ENCODE data around the gene KDSR. TPM values are rescaled to one million over a fixed set of nuclear protein-coding genes. Genes with fewer than 3 reads are reported as not detected.
"Not testable (repeated sequence)": the region's sequence is repeated elsewhere in the genome, so short reads cannot be mapped to it uniquely, and the experiment has no call there.

The KDSR gene
- total RNA-seq, 2 experiments from 2014 or later: 34.6 to 48.4 TPM

DNA sequence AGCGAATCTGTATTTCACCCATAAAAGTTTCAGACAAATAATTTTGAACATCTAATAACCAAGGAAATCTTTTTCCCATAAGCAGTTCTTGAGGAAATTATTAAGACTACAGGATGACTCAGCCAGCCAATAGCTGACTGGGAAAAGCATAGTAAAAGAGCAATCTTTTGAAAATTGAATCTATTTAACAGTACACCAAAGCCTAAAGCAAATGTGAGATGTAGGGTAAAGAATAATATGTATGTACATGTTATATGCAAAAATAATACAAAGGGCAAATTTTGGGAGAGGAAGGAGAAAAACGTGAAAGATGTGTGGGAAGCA lies 12.6 kb upstream of the KDSR start:
- no peak overlapping the region for H3K4me3 Mint-ChIP-seq
- H3K36me3 Mint-ChIP-seq: peaks cover 15% of the 10 kb centered on the region
- no peak for ATAC-seq
- no peaks in the 10 kb centered on the region for H3K27me3 Mint-ChIP-seq
- CTCF ChIA-PET: no interaction called here
- peaks cover 31% of the 10 kb centered on the region for H3K4me1 Mint-ChIP-seq
- H3K27ac Mint-ChIP-seq: no peak overlapping the region
- no peaks in the 10 kb centered on the region for H3K9me3 Mint-ChIP-seq (ENCODE audit: low read depth)
- DNase-seq: no peak

GRCh38 chr18:63378919-63379638 lies 12.1 kb upstream of the KDSR start:
- no peaks in the 10 kb centered on the region for H3K27me3 Mint-ChIP-seq
- peaks cover 31% of the 10 kb centered on the region for H3K4me1 Mint-ChIP-seq
- DNase-seq (no peak), ATAC-seq (peak; percentile 76)
- peak overlapping the region; percentile 44 for H3K4me3 Mint-ChIP-seq
- CTCF ChIA-PET: no interaction called here
- no peaks in the 10 kb centered on the region for H3K9me3 Mint-ChIP-seq (ENCODE audit: low read depth)
- peak overlapping the region; percentile 55 for H3K27ac Mint-ChIP-seq
- peaks cover 15% of the 10 kb centered on the region for H3K36me3 Mint-ChIP-seq

- Mint-ChIP-seq H3K27me3 (no peaks in the 10 kb centered on the region), H3K4me1 (peaks cover 31% of the 10 kb centered on the region), H3K4me3 (no peak overlapping the region), H3K9me3 (ENCODE audit: low read depth) (no peaks in the 10 kb centered on the region), H3K27ac (no peak overlapping the region), H3K36me3 (peaks cover 6% of the 10 kb centered on the region)
- DNase-seq (no peak), ATAC-seq (no peak)
- CTCF ChIA-PET: no interaction called here
Observed at GRCh38 chr18:63377275-63377980, 10.4 kb upstream of the KDSR start.

- ATAC-seq (no peak), DNase-seq (no peak)
- Mint-ChIP-seq H3K27me3 (no peaks in the 10 kb centered on the region), H3K9me3 (ENCODE audit: low read depth) (no peaks in the 10 kb centered on the region), H3K27ac (no peak overlapping the region), H3K4me1 (peaks cover 31% of the 10 kb centered on the region), H3K4me3 (no peak overlapping the region), H3K36me3 (peaks cover 6% of the 10 kb centered on the region)
- CTCF ChIA-PET: no interaction called here
Observed at GRCh38 chr18:63376538-63376937, 9.5 kb upstream of the KDSR start.

DNA sequence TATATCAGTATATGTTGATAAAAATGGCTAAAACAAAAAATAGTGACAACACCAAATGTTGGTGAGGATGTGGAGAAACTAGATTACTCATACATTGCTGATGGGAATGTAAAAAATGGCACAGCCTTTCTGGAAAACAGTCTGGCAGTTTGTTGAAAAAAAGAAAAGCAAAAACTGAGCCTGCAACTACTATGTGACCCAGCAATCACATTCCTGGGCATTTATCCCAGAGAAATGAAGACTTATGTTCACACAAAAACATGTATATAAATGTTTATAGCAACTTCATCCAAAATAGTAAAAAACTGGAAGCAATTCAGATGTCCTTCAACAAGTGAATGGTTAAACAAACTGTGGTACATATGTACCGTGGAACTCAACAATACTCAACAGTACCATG lies 7.5 kb upstream of the KDSR start:
- Mint-ChIP-seq H3K36me3 (peaks cover 12% of the 10 kb centered on the region), H3K27ac (no peak overlapping the region), H3K27me3 (no peaks in the 10 kb centered on the region), H3K4me3 (no peak overlapping the region), H3K4me1 (peaks cover 26% of the 10 kb centered on the region), H3K9me3 (ENCODE audit: low read depth) (peaks cover 4% of the 10 kb centered on the region)
- DNase-seq: no peak
- CTCF ChIA-PET: no interaction called here
- ATAC-seq: no peak

DNA sequence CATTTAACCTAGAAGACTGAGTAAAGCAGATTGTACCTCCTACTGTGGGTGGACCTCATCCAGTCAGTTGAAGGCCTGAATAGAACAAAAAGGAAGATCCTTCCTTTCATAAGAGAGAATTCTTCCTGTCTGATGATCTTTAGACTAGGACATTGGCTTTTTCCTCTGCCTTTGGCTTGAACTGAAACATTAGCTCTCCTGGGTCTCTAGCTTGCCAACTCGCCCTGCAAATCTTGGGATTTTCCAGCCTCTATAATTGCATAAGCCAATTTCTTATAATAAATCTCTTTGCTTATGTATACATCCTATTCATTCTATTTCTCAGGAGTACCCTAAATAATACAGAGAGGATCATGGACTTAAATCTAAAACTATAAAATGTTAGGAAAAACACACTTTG lies 6.2 kb upstream of the KDSR start:
- peaks cover 11% of the 10 kb centered on the region for H3K9me3 Mint-ChIP-seq (ENCODE audit: low read depth)
- H3K27me3 Mint-ChIP-seq: no peaks in the 10 kb centered on the region
- H3K36me3 Mint-ChIP-seq: peaks cover 23% of the 10 kb centered on the region
- DNase-seq (no peak), ATAC-seq (no peak)
- CTCF ChIA-PET: no interaction called here
- no peak overlapping the region for H3K4me3 Mint-ChIP-seq
- no peak overlapping the region for H3K27ac Mint-ChIP-seq
- peaks cover 21% of the 10 kb centered on the region for H3K4me1 Mint-ChIP-seq

- DNase-seq: no peak
- CTCF ChIA-PET: interaction anchor here (0.7 to 1.4 kb wide), 2 partner anchors 16 to 27 kb away, joined by 3 to 4 read pairs; no protein-coding TSS in a partner anchor
- Mint-ChIP-seq H3K36me3 (peaks cover 27% of the 10 kb centered on the region), H3K4me3 (peak overlapping the region; percentile 85), H3K9me3 (ENCODE audit: low read depth) (peaks cover 11% of the 10 kb centered on the region), H3K4me1 (peaks cover 36% of the 10 kb centered on the region), H3K27me3 (no peaks in the 10 kb centered on the region), H3K27ac (no peak overlapping the region)
- ATAC-seq: no peak
Observed at GRCh38 chr18:63368611-63369010, 1.6 kb upstream of the KDSR start.

DNA sequence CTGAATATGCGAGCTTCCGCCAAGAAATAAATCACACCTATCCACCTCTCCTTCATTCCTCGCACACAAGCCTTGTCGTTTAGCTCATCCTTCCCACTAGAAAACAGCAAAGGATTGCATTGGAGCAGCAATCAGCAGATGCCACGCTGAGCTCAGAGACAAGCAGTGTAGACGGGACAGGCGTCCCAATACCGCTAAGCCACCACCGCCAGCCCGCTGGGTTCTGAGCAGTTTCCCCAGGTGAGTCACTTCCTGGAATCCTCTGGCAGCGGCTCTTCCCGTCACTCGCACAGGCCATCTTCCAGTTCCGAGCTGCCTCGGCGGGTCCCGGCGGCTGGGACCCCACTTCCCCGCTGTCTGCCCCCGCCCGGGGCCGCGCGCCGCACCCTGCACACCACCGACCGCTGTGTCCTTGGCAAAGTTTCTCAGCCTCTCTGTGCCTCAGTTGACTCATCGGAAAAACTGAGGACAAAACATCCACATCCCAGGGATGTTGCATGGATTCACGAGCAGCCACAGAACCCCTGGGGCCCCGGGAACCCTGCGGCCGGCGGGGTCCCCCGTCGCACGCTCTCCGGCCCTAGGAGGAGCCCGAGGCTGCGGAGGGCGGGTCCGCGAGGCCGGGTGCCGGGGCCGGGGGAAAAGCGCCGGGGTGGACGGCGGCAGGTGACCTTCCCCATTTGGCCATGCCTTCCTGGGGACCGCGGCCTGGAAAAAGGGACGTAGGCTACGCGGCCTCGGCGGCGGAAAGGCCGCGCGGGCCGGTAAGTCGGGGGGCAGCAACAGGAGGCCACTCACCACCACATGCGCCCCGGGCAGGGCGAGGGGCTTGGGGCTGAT lies 573 bp downstream of the KDSR start:
- DNase-seq: peak; percentile 86
- CTCF ChIA-PET: interaction anchor here (0.8 to 4.4 kb wide), 11 partner anchors 15 to 91 kb away, joined by 3 to 22 read pairs (median 4); partner anchors contain the start of genes BCL2 and VPS4B
- Mint-ChIP-seq H3K27ac (peak overlapping the region; percentile 77), H3K36me3 (peaks cover 36% of the 10 kb centered on the region), H3K9me3 (ENCODE audit: low read depth) (peaks cover 11% of the 10 kb centered on the region), H3K27me3 (no peaks in the 10 kb centered on the region), H3K4me1 (peaks cover 39% of the 10 kb centered on the region), H3K4me3 (peak overlapping the region; percentile 85)
- ATAC-seq: peak; percentile 60

DNA sequence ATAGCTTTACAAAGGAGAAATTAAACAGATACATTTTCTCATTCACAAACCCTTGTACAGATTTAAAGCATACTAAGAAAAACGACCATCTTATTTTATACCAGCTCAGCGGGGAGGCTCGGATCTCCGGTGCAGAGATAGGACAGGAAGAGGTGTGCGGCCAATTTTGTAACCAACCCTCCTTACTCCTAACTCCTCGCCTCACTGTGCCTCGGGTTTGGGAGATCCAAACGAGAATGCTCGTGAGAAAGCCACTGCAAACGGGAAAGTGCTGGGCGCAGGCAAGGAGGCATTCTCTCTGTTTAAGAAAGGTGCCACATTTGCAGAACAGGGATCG lies 1.2 kb downstream of the KDSR start:
- Mint-ChIP-seq H3K4me1 (peaks cover 39% of the 10 kb centered on the region), H3K9me3 (ENCODE audit: low read depth) (peaks cover 11% of the 10 kb centered on the region), H3K27me3 (no peaks in the 10 kb centered on the region), H3K36me3 (peaks cover 39% of the 10 kb centered on the region), H3K27ac (peak overlapping the region; percentile 77), H3K4me3 (peak overlapping the region; percentile 85)
- peak; percentile 59 for DNase-seq
- CTCF ChIA-PET: interaction anchor here (0.8 to 4.4 kb wide), 10 partner anchors 16 to 92 kb away, joined by 3 to 22 read pairs (median 4); partner anchors contain the start of genes BCL2 and VPS4B
- ATAC-seq: peak; percentile 16

- no peak overlapping the region for H3K27ac Mint-ChIP-seq
- CTCF ChIA-PET: interaction anchor here (0.6 to 4.4 kb wide), 8 partner anchors 23 to 636 kb away, joined by 3 to 22 read pairs (median 4); no protein-coding TSS in a partner anchor
- H3K4me1 Mint-ChIP-seq: peaks cover 39% of the 10 kb centered on the region
- no peaks in the 10 kb centered on the region for H3K27me3 Mint-ChIP-seq
- ATAC-seq: no peak
- H3K36me3 Mint-ChIP-seq: peaks cover 33% of the 10 kb centered on the region
- peaks cover 4% of the 10 kb centered on the region for H3K9me3 Mint-ChIP-seq (ENCODE audit: low read depth)
- peak; percentile 70 for DNase-seq
- H3K4me3 Mint-ChIP-seq: no peak overlapping the region
Observed at GRCh38 chr18:63363951-63364350, 3.1 kb downstream of the KDSR start.

DNA sequence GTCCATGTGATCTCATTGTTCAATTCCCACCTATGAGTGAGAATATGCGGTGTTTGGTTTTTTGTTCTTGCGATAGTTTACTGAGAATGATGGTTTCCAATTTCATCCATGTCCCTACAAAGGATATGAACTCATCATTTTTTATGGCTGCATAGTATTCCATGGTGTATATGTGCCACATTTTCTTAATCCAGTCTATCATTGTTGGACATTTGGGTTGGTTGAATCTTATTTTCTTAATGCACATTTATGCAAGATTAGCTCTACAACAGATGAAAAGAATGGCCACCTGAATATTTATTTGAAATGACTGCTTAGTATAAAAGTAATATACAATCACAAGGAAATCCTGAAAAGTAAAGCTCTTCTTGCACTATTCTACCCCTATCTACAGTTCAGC lies 3.6 kb downstream of the KDSR start:
- not testable (repeated sequence) for DNase-seq
- CTCF ChIA-PET: interaction anchor here (0.6 to 4.4 kb wide), 7 partner anchors 22 to 635 kb away, joined by 3 to 22 read pairs (median 3); no protein-coding TSS in a partner anchor

GRCh38 chr18:63356272-63356896 lies 10.6 kb downstream of the KDSR start:
- Mint-ChIP-seq H3K27ac (no peak overlapping the region), H3K4me3 (no peak overlapping the region), H3K27me3 (no peaks in the 10 kb centered on the region), H3K36me3 (peaks cover 38% of the 10 kb centered on the region), H3K9me3 (ENCODE audit: low read depth) (no peaks in the 10 kb centered on the region), H3K4me1 (peaks cover 4% of the 10 kb centered on the region)
- DNase-seq (no peak), ATAC-seq (no peak)
- CTCF ChIA-PET: interaction anchor here (1.4 to 2.2 kb wide), 2 partner anchors 17 to 83 kb away, joined by 4 to 10 read pairs; no protein-coding TSS in a partner anchor

More for the DNA sequence above, 3.6 kb downstream of the KDSR start:
- H3K9me3 Mint-ChIP-seq (ENCODE audit: low read depth); H3K4me3 Mint-ChIP-seq; ATAC-seq; H3K27me3 Mint-ChIP-seq; H3K27ac Mint-ChIP-seq: not testable (repeated sequence)
- H3K36me3 Mint-ChIP-seq: peaks cover 29% of the 10 kb centered on the region
- H3K4me1 Mint-ChIP-seq: peaks cover 36% of the 10 kb centered on the region

DNA sequence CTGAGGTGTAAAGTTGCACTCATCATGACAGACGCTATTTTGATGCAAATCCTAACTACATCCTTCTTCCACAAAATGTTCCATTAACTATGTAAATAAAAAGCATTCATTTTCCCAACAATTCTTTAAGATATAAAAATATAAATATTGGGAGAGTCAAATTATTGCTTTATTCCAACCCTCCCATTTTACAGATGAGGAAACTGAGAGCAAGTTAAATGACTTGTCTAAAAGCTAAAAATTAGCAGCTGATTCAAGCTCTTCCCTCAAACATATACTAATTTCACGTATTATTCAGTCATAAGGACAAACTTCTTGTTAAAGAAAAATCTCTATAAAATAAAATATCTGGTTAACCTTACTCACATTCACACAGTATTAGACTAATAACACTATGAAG lies 16.8 kb downstream of the KDSR start:
- no peak overlapping the region for H3K27ac Mint-ChIP-seq
- CTCF ChIA-PET: interaction anchor here (2.1 to 3.2 kb wide), 2 partner anchors 10 to 89 kb away, joined by 9 to 16 read pairs; no protein-coding TSS in a partner anchor
- DNase-seq (no peak), ATAC-seq (no peak)
- H3K36me3 Mint-ChIP-seq: peaks cover 42% of the 10 kb centered on the region
- H3K27me3 Mint-ChIP-seq: no peaks in the 10 kb centered on the region
- H3K4me1 Mint-ChIP-seq: no peaks in the 10 kb centered on the region
- no peak overlapping the region for H3K4me3 Mint-ChIP-seq
- H3K9me3 Mint-ChIP-seq (ENCODE audit: low read depth): no peaks in the 10 kb centered on the region

Measured in activated CD8-positive, alpha-beta memory T cell treated with anti-CD3 and anti-CD28 coated beads, Interleukin-2, amount 10 ng/mL, durations not matched to agents 7 days and 5 days (primary cell).